ENCODE measurements around the gene TBC1D24. TPM values are rescaled to one million over a fixed set of nuclear protein-coding genes. Genes with fewer than 3 reads are reported as not detected.

Gene TBC1D24
- total and polyA plus RNA-seq, 2 experiments from 2014 or later = 5.4 to 21.0 TPM

DNA sequence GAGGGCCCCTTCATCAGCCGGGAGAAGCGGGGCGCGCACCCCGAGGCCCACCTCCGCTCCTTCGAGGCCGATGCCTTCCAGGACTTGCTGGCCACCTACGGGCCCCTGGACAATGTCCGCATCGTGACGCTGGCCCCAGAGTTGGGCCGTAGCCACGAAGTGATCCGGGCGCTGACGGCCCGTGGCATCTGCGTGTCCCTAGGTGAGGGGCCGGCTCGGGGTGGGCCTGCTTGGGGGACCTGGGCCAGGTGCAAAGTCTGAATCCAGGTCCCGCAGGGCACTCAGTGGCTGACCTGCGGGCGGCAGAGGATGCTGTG lies 52.8 kb downstream of the TBC1D24 start (continued):
- TF ChIP-seq, protein P1, sequence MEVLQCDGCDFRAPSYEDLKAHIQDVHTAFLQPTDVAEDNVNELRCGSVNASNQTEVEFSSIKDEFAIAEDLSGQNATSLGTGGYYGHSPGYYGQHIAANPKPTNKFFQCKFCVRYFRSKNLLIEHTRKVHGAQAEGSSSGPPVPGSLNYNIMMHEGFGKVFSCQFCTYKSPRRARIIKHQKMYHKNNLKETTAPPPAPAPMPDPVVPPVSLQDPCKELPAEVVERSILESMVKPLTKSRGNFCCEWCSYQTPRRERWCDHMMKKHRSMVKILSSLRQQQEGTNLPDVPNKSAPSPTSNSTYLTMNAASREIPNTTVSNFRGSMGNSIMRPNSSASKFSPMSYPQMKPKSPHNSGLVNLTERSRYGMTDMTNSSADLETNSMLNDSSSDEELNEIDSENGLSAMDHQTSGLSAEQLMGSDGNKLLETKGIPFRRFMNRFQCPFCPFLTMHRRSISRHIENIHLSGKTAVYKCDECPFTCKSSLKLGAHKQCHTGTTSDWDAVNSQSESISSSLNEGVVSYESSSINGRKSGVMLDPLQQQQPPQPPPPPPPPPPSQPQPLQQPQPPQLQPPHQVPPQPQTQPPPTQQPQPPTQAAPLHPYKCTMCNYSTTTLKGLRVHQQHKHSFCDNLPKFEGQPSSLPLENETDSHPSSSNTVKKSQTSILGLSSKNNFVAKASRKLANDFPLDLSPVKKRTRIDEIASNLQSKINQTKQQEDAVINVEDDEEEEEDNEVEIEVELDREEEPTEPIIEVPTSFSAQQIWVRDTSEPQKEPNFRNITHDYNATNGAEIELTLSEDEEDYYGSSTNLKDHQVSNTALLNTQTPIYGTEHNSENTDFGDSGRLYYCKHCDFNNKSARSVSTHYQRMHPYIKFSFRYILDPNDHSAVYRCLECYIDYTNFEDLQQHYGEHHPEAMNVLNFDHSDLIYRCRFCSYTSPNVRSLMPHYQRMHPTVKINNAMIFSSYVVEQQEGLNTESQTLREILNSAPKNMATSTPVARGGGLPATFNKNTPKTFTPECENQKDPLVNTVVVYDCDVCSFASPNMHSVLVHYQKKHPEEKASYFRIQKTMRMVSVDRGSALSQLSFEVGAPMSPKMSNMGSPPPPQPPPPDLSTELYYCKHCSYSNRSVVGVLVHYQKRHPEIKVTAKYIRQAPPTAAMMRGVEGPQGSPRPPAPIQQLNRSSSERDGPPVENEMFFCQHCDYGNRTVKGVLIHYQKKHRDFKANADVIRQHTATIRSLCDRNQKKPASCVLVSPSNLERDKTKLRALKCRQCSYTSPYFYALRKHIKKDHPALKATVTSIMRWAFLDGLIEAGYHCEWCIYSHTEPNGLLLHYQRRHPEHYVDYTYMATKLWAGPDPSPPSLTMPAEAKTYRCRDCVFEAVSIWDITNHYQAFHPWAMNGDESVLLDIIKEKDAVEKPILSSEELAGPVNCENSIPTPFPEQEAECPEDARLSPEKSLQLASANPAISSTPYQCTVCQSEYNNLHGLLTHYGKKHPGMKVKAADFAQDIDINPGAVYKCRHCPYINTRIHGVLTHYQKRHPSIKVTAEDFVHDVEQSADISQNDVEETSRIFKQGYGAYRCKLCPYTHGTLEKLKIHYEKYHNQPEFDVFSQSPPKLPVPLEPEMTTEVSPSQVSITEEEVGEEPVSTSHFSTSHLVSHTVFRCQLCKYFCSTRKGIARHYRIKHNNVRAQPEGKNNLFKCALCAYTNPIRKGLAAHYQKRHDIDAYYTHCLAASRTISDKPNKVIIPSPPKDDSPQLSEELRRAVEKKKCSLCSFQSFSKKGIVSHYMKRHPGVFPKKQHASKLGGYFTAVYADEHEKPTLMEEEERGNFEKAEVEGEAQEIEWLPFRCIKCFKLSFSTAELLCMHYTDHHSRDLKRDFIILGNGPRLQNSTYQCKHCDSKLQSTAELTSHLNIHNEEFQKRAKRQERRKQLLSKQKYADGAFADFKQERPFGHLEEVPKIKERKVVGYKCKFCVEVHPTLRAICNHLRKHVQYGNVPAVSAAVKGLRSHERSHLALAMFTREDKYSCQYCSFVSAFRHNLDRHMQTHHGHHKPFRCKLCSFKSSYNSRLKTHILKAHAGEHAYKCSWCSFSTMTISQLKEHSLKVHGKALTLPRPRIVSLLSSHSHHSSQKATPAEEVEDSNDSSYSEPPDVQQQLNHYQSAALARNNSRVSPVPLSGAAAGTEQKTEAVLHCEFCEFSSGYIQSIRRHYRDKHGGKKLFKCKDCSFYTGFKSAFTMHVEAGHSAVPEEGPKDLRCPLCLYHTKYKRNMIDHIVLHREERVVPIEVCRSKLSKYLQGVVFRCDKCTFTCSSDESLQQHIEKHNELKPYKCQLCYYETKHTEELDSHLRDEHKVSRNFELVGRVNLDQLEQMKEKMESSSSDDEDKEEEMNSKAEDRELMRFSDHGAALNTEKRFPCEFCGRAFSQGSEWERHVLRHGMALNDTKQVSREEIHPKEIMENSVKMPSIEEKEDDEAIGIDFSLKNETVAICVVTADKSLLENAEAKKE (CRISPR knock-in tag; IDR thresholded peaks at IDR 0.05) = no peak
- no peak for TF ChIP-seq ZNF114 (CRISPR knock-in tag; IDR thresholded peaks at IDR 0.05)

DNA sequence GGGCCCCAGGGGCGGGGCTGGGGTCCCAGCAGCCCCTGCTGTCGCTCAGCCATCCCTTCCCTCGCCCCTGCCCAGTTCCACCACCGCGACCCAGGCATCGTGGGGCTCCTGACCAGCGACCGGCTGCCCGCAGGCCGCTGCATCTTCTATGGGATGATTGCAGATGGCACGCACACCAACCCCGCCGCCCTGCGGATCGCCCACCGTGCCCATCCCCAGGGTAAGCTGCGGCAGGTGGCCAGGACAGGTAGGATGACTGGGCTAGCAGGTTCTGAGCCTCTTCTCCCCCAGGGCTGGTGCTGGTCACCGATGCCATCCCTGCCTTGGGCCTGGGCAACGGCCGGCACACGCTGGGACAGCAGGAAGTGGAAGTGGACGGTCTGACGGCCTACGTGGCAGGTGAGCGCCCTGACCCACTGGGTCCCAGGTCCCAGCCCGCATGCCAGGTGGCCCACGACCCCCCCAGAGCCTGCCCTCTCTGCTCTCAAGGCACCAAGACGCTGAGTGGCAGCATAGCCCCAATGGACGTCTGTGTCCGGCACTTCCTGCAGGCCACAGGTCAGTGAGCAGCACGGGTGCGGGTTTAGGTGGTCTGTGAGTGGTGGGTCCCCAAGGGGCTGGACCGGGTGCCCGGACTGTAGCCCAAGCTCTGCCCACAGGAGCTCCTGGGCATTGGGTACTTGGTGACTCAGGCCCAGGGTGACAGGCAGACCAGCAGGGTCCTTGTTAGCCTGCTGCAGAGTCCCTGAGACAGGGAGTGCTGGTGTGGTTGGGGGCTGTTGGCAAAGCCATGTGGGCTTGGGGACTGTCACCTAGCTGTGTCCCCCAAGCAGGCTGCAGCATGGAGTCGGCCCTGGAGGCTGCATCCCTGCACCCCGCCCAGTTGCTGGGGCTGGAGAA lies 53.5 kb downstream of the TBC1D24 start:
- no peak for ATAC-seq

More for the DNA sequence above, 53.5 kb downstream of the TBC1D24 start:
- H4K20me1 ChIP-seq (replicated peaks; ENCODE audit: insufficient read depth) = peaks cover 5% of the 10 kb centered on the region; the same call in 1 of the 2 replicates
- no peaks in the 10 kb centered on the region; the same call in 1 of the 2 replicates for H3K36me3 ChIP-seq (ENCODE audit: insufficient read depth)
- no peak overlapping the region for H3K4me3 ChIP-seq
- H3K4me1 Mint-ChIP-seq = peaks cover 8% of the 10 kb centered on the region
- peaks cover 1% of the 10 kb centered on the region; the same call in 1 of the 2 replicates for H3K27me3 ChIP-seq (ENCODE audit: insufficient read depth)
- H3K27ac ChIP-seq (ENCODE audit: low read depth) = no peak overlapping the region
- H3K27ac Mint-ChIP-seq = no peak overlapping the region
- peaks cover 3% of the 10 kb centered on the region; the same call in 1 of the 3 replicates for H3K9me3 Mint-ChIP-seq
- peaks cover 14% of the 10 kb centered on the region; the same call in 1 of the 2 replicates for H3F3A ChIP-seq (replicated peaks; ENCODE audit: low read depth)
- DNase-seq (ENCODE audit: low spot score) = no peak
- H3K79me2 ChIP-seq (replicated peaks; ENCODE audit: insufficient read depth) = no peaks in the 10 kb centered on the region
- TF ChIP-seq, protein P2, sequence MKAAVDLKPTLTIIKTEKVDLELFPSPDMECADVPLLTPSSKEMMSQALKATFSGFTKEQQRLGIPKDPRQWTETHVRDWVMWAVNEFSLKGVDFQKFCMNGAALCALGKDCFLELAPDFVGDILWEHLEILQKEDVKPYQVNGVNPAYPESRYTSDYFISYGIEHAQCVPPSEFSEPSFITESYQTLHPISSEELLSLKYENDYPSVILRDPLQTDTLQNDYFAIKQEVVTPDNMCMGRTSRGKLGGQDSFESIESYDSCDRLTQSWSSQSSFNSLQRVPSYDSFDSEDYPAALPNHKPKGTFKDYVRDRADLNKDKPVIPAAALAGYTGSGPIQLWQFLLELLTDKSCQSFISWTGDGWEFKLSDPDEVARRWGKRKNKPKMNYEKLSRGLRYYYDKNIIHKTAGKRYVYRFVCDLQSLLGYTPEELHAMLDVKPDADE (IDR thresholded peaks at IDR 0.05) = no peak
- TF ChIP-seq, protein P3, sequence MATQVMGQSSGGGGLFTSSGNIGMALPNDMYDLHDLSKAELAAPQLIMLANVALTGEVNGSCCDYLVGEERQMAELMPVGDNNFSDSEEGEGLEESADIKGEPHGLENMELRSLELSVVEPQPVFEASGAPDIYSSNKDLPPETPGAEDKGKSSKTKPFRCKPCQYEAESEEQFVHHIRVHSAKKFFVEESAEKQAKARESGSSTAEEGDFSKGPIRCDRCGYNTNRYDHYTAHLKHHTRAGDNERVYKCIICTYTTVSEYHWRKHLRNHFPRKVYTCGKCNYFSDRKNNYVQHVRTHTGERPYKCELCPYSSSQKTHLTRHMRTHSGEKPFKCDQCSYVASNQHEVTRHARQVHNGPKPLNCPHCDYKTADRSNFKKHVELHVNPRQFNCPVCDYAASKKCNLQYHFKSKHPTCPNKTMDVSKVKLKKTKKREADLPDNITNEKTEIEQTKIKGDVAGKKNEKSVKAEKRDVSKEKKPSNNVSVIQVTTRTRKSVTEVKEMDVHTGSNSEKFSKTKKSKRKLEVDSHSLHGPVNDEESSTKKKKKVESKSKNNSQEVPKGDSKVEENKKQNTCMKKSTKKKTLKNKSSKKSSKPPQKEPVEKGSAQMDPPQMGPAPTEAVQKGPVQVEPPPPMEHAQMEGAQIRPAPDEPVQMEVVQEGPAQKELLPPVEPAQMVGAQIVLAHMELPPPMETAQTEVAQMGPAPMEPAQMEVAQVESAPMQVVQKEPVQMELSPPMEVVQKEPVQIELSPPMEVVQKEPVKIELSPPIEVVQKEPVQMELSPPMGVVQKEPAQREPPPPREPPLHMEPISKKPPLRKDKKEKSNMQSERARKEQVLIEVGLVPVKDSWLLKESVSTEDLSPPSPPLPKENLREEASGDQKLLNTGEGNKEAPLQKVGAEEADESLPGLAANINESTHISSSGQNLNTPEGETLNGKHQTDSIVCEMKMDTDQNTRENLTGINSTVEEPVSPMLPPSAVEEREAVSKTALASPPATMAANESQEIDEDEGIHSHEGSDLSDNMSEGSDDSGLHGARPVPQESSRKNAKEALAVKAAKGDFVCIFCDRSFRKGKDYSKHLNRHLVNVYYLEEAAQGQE (IDR thresholded peaks at IDR 0.05; ENCODE audit: unreplicated experiment) = no peak
- TF ChIP-seq ZNF114 (CRISPR knock-in tag; IDR thresholded peaks at IDR 0.05) (no peak), JUNB (IDR thresholded peaks at IDR 0.05; ENCODE audit: unreplicated experiment) (no peak)
- TF ChIP-seq, protein P4, sequence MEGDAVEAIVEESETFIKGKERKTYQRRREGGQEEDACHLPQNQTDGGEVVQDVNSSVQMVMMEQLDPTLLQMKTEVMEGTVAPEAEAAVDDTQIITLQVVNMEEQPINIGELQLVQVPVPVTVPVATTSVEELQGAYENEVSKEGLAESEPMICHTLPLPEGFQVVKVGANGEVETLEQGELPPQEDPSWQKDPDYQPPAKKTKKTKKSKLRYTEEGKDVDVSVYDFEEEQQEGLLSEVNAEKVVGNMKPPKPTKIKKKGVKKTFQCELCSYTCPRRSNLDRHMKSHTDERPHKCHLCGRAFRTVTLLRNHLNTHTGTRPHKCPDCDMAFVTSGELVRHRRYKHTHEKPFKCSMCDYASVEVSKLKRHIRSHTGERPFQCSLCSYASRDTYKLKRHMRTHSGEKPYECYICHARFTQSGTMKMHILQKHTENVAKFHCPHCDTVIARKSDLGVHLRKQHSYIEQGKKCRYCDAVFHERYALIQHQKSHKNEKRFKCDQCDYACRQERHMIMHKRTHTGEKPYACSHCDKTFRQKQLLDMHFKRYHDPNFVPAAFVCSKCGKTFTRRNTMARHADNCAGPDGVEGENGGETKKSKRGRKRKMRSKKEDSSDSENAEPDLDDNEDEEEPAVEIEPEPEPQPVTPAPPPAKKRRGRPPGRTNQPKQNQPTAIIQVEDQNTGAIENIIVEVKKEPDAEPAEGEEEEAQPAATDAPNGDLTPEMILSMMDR (conservative IDR thresholded peaks at IDR 0.05; ENCODE audit: low read depth in 2 of 2) = no peak
- peaks cover 17% of the 10 kb centered on the region for H3K27me3 Mint-ChIP-seq (ENCODE audit: insufficient read depth, low read depth, poor library complexity)
- H3K9me2 ChIP-seq (ENCODE audit: insufficient read depth) = no peaks in the 10 kb centered on the region
- peaks cover 5% of the 10 kb centered on the region for H3K4me1 ChIP-seq (ENCODE audit: insufficient read depth)
- H2AFZ ChIP-seq = no peak overlapping the region
- peaks cover 22% of the 10 kb centered on the region for H3K36me3 Mint-ChIP-seq (ENCODE audit: low read depth)
- H3K4me2 ChIP-seq = no peak overlapping the region
- no peak overlapping the region for H3K4me3 Mint-ChIP-seq
